H1 (cell line): ENCODE results near the gene PTMS.

Experiments used
- EP300 ChIP-seq, 2 experiments: IDR thresholded peaks; 1 replicate in 1 of 2; 2 replicates in 1 of 2; pipeline ENCODE4 v1.6.1; 2011 to 2012; ENCODE audit warnings: low read depth in 2 of 2, low read length in 2 of 2, mild to moderate bottlenecking in 2 of 2, borderline replicate concordance in 1 of 2, inconsistent platforms in 1 of 2, moderate library complexity in 1 of 2
- SIN3A ChIP-seq, 2 experiments: IDR thresholded peaks in 1 of 2; conservative IDR thresholded peaks in 1 of 2; 2 replicates each; pipeline ENCODE4 v1.6.1; 2011 to 2012; ENCODE audit warnings: low read length in 2 of 2, improper control_type of control experiment in 1 of 2, low read depth in 1 of 2, mild to moderate bottlenecking in 1 of 2

GRCh38 chr12:6820166-6820565, 54.0 kb downstream of the PTMS start:
- TF ChIP-seq SIN3A (conservative IDR thresholded peaks at IDR 0.05 in 1 of 2, IDR thresholded peaks at IDR 0.05 in 1 of 2; ENCODE audit: low read depth in 1 of 2, low read length in 2 of 2) (no peak), EP300 (IDR thresholded peaks at IDR 0.05; ENCODE audit: borderline replicate concordance in 1 of 2, low read depth in 2 of 2, low read length in 2 of 2) (no peak)
